ENCODE measurements around the gene BRAT1.

GRCh38 chr7:2542916-2543871 lies 12.1 kb downstream of the BRAT1 start:
- no peak for TF ChIP-seq POLR2A (IDR thresholded peaks at IDR 0.05; ENCODE audit: low read length)
- no peak for TF ChIP-seq GATA1 (IDR thresholded peaks at IDR 0.05; ENCODE audit: low read depth, low read length)
